Breast epithelium (tissue), 4 donors: ENCODE data around the gene ABCB8. TPM values are rescaled to one million over a fixed set of nuclear protein-coding genes. Genes with fewer than 3 reads are reported as not detected.
A peak's percentile ranks its signal among the peaks of the same experiment; 100 is the strongest.

Experiments used
- DNase-seq, 2 donors: peaks; one replicate each; pipeline ENCODE4 v3.0.0-alpha.2; 2019; ENCODE audit warnings: low spot score in 2 of 2
- H3K27ac ChIP-seq, 2 donors: fragments of 200-600 bp; sonication (generic) in 1 of 2; one replicate each; pipeline ENCODE4 v1.5.1; 2016 to 2019; ENCODE audit warnings: mild to moderate bottlenecking in 1 of 2
- H3K27me3 ChIP-seq, 2 donors: fragments of 200-600 bp; sonication (generic) in 1 of 2; one replicate each; pipeline versions ENCODE4 v1.5.1 to v1.6.0; 2017 to 2019; ENCODE audit warnings: control low read depth in 1 of 2, mild to moderate bottlenecking in 1 of 2
- H3K36me3 ChIP-seq: fragments of 200-600 bp; one replicate; pipeline ENCODE4 v1.5.1; 2019
- H3K4me1 ChIP-seq, 2 donors: fragments of 200-600 bp; sonication (generic); one replicate each; pipeline ENCODE4 v1.5.1; 2016 to 2019; ENCODE audit warnings: control low read depth in 1 of 2
- H3K4me3 ChIP-seq, 3 donors: fragments of 200-600 bp; sonication (generic); 1 replicate in 2 of 3; 2 replicates in 1 of 3; pipeline ENCODE4 v1.5.1; 2016 to 2019; ENCODE audit warnings: mild to moderate bottlenecking in 3 of 3, moderate library complexity in 2 of 3
- H3K9me3 ChIP-seq, 2 donors: fragments of 200-600 bp; sonication (generic) in 1 of 2; one replicate each; pipeline ENCODE4 v1.5.1; 2016 to 2019; ENCODE audit warnings: control low read depth in 1 of 2
- POLR2A ChIP-seq: fragments of 450-650 bp; IDR thresholded peaks from one replicate; pipeline ENCODE4 v1.6.1; 2016; ENCODE audit warnings: antibody characterized with exemption, mild to moderate bottlenecking, moderate library complexity
- POLR2AphosphoS5 ChIP-seq, 3 donors: sonication (generic); formaldehyde crosslinking; IDR thresholded peaks; one replicate each; pipeline ENCODE4 v1.6.1; 2017; ENCODE audit warnings: antibody characterized with exemption in 3 of 3
- intact Hi-C: fragments of 100-400 bp; cut with DNase I; formaldehyde crosslinking; loops from one replicate; pipeline ENCODE4 v1.15.1; 2023; ENCODE audit warnings: low total_unique reads
- total RNA-seq, 3 donors: library from RNA; depleted of rRNA; stranded (reverse); fragments of >200 nt; gene quantifications; one replicate each; pipeline ENCODE4 v1.1.0, GENCODE V29; 2016
- TF ChIP-seq, protein P1 (sequence below), 3 donors: fragments of 450-650 bp; IDR thresholded peaks; one replicate each; pipeline ENCODE4 v1.5.1; 2016 to 2017; ENCODE audit warnings: antibody characterized with exemption in 3 of 3, mild to moderate bottlenecking in 3 of 3, moderate library complexity in 3 of 3

ABCB8 gene
- total RNA-seq, 3 donors from 2014 or later = 14.7 to 19.3 (median 17.6) TPM

DNA sequence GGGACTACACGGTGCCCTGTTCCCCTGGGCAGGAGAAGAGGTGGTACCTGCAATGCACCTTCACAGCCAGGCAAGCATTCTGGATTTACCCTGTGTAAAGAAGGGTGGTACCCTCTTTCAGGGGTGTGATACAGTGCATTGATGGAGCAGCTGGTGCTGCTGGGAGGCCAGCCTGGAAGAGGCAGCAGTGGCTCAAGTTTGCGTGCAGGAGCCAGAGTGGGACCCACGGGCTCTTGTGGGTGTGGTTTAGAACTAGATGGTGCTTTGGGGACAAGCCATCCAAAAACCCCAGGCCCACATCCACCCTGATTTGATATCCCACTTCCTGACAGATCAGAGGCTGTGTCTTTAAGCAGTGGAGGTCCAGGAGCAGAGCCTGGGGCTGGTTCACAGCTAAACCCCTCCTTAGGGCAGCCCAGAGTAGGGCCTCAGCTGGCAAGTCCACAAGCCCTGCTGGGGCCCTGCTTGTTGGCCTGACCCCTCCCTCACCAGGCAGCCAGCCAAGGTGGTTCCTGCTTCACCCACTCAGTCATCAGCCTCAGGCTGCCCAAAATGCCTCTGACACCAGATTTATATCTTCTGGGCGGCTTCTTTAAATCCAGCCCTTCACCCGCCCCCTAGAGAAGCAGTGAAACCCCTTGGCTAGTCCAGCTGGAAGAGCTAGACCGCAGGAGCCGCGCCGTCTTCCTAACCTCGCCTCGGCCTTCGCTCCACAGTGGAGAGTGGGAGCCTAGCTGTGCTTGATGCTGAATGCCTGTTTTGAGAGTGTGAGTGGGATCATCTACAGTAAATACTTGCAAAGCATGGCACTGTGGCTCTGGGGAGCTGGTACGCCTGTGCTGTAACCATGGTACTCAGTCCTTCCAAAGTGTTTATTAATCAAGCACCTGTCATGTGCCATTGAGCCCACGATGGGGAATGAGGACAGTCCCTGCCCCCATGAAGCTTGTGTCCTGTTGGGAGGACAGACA lies 18.6 kb downstream of the ABCB8 start:
- no peaks in the 10 kb centered on the region for H3K27me3 ChIP-seq
- intact Hi-C loops = no loop called here
- H3K36me3 ChIP-seq = no peaks in the 10 kb centered on the region
- TF ChIP-seq POLR2A (no peak), POLR2AphosphoS5 (IDR thresholded peaks at IDR 0.05) (no peak)
- TF ChIP-seq, protein P1, sequence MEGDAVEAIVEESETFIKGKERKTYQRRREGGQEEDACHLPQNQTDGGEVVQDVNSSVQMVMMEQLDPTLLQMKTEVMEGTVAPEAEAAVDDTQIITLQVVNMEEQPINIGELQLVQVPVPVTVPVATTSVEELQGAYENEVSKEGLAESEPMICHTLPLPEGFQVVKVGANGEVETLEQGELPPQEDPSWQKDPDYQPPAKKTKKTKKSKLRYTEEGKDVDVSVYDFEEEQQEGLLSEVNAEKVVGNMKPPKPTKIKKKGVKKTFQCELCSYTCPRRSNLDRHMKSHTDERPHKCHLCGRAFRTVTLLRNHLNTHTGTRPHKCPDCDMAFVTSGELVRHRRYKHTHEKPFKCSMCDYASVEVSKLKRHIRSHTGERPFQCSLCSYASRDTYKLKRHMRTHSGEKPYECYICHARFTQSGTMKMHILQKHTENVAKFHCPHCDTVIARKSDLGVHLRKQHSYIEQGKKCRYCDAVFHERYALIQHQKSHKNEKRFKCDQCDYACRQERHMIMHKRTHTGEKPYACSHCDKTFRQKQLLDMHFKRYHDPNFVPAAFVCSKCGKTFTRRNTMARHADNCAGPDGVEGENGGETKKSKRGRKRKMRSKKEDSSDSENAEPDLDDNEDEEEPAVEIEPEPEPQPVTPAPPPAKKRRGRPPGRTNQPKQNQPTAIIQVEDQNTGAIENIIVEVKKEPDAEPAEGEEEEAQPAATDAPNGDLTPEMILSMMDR (IDR thresholded peaks at IDR 0.05) = no peak
- no peak overlapping the region for H3K4me3 ChIP-seq
- peak overlapping the region in 1 of 2 donors; percentile 7 for H3K27ac ChIP-seq
- DNase-seq = no peak
- no peaks in the 10 kb centered on the region for H3K9me3 ChIP-seq
- peaks cover 0 to 9% of the 10 kb centered on the region in 2 donors for H3K4me1 ChIP-seq

DNA sequence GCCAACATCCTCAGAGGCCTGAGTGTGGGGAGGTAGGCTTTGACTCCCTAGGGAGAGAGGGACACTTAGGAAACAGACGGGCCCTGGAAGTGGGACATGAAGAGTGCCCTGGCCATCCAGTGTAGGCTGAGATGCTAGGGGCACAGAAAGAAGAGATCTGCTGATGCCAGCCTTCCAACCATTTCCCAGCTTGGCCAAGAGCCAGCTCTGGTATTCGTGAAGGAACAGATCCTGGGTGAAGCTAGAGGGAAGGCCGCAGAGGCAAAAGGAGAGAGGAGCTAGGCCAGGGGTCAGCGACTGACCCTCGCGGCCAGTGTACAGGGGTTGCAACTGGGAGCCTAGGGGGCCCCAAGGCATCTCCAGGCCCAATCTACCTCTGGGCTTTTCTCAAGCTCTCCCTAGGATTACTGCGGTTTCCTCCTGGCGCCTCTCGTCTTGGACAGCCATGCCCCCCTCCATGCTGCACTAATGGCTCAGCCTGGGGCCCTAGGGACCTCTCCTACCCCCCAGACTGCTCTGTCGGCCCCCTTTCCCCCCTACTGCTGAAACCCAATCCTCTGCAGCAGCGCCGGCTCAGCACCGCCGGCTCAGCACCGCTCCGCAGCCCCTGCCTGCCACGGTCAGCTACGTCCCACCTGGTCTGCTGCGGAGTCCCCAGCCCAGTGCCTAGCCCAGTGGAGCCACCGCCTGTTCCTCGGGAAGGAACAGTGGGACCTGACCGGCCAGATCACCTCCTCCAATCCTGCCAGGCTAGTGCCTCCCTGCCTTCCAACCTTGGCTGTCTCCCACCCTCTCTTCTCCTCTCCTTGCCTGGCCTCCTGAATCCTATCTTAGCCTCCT lies 19.9 kb downstream of the ABCB8 start, which contains the start of gene ASIC3:
TSS of gene ASIC3 (plus strand) at position 556 of the 840 bp plus-strand sequence. CDS start 355 bp downstream, outside the sequence.
- Histone ChIP-seq H3K36me3 (no peaks in the 10 kb centered on the region), H3K4me1 (peaks cover 0 to 9% of the 10 kb centered on the region in 2 donors), H3K27ac (no peak within 1 kb of the TSS), H3K27me3 (no peaks in the 10 kb centered on the region), H3K9me3 (no peaks in the 10 kb centered on the region), H3K4me3 (no peak within 1 kb of the TSS)
- TF ChIP-seq, protein P1 (IDR thresholded peaks at IDR 0.05) = no peak
- TF ChIP-seq POLR2A = no peak
- no peak for TF ChIP-seq POLR2AphosphoS5 (IDR thresholded peaks at IDR 0.05)
- intact Hi-C loops = no loop called here
- no peak for DNase-seq

DNA sequence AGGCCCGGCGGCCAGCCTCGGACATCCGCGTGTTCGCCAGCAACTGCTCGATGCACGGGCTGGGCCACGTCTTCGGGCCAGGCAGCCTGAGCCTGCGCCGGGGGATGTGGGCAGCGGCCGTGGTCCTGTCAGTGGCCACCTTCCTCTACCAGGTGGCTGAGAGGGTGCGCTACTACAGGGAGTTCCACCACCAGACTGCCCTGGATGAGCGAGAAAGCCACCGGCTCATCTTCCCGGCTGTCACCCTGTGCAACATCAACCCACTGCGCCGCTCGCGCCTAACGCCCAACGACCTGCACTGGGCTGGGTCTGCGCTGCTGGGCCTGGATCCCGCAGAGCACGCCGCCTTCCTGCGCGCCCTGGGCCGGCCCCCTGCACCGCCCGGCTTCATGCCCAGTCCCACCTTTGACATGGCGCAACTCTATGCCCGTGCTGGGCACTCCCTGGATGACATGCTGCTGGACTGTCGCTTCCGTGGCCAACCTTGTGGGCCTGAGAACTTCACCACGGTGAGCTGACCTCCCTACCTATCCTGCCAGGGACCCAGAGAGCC lies 20.7 kb downstream of the ABCB8 start:
- H3K27me3 ChIP-seq = no peaks in the 10 kb centered on the region
- DNase-seq = no peak
- no peak overlapping the region for H3K27ac ChIP-seq
- intact Hi-C loops = no loop called here
- no peak overlapping the region for H3K4me3 ChIP-seq
- H3K4me1 ChIP-seq = peaks cover 0 to 9% of the 10 kb centered on the region in 2 donors
- TF ChIP-seq POLR2A (no peak), POLR2AphosphoS5 (IDR thresholded peaks at IDR 0.05) (no peak)
- TF ChIP-seq, protein P1 (IDR thresholded peaks at IDR 0.05) = no peak
- no peaks in the 10 kb centered on the region for H3K9me3 ChIP-seq
- no peaks in the 10 kb centered on the region for H3K36me3 ChIP-seq

DNA sequence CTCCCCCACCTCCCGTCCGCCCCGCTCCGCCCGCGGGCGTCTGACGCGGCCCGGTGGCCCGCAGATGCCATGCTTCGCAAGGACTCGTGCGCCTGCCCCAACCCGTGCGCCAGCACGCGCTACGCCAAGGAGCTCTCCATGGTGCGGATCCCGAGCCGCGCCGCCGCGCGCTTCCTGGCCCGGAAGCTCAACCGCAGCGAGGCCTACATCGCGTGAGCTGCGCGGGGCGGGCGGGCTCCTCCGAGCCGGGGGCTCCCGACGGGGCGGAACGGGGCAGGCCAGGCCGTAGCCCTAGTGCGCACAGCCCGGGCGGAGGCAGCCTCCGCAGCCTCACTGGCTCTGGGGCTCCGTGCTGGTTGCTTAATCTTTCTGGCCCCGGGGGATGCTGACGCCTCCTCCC lies 22.9 kb downstream of the ABCB8 start:
- Histone ChIP-seq H3K4me1 (peaks cover 0 to 9% of the 10 kb centered on the region in 2 donors), H3K27ac (no peak overlapping the region), H3K4me3 (peak overlapping the region in 1 of 3 donors; percentile 54), H3K27me3 (no peaks in the 10 kb centered on the region), H3K9me3 (no peaks in the 10 kb centered on the region), H3K36me3 (no peaks in the 10 kb centered on the region)
- TF ChIP-seq, protein P1 (IDR thresholded peaks at IDR 0.05) = no peak
- no peak for TF ChIP-seq POLR2A
- no peak for TF ChIP-seq POLR2AphosphoS5 (IDR thresholded peaks at IDR 0.05)
- intact Hi-C loops = no loop called here
- no peak for DNase-seq
